GM18502 (cell line): Measurements from ENCODE around the gene MAPKAPK2.
"Not testable (repeated sequence)": the region's sequence is repeated elsewhere in the genome, so short reads cannot be mapped to it uniquely, and the experiment has no call there.

Experiments
- ATAC-seq: cut with Tn5 transposase; IDR thresholded peaks from one replicate; pipeline ENCODE4 v1.9.1; 2021; ENCODE audit warnings: mild to moderate bottlenecking; ENCODE audit not compliant: unreplicated experiment, poor library complexity

MAPKAPK2 gene

DNA sequence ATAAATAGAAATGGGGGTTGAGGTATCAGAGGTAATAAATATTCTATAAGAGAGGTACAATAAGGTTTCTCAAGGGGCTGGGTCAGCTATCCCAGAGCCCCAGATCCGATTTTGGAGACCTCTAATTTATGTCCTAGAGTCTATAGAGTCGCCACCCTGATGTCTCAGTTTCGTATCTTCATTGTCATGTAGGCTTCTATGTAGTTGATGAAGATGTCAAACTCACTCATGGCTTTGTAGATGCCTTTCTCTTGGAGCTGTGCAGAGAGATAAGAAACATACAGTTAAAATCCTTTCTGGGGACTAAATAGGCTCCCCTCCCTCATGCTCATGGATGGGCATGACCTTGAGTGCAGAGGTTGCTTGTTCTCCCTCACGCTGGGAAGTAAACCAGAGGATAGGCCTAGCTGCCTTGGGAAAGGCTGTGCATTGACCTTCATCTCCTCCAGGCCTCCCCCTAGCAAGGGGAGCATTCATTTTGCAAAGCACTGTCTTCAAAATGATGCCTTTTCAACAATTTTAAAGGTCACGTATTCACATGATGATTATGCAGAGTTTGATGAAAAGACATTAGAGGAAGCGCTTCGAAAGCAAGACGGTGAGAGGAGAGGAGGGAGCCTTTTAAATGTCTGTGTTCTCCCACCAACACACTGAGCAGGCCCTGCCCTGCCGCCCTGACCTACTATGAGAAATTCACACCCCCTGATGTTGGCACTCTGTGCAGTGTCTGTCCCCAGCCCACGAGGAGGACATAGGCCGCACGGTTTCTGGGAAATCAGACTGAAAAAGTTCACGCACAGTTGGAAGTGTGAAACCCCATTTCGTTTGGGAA, 84.0 kb downstream of the MAPKAPK2 start:
- peak; percentile 15 for ATAC-seq

DNA sequence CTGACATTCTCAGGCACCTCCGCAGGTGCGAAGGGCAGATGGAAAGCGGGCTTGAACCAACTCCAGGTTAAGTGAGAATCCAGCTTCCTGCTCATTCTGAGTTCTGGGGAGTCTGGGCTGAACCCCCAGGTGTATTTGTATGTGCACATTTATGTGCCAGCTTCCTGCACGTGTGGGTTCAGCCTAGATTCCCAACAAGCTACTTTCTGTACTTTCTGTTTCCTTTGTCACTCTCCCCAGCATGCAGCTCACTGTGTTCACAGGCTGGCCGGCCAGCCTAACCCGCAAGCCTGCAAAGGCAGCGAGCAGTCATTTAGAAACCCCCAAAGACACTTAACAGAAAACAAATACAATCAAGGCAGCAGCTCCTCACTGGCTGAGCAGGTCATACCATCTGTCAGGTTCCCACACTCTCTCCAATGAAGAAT, 84.6 kb downstream of the MAPKAPK2 start:
- ATAC-seq, result peak; percentile 72

DNA sequence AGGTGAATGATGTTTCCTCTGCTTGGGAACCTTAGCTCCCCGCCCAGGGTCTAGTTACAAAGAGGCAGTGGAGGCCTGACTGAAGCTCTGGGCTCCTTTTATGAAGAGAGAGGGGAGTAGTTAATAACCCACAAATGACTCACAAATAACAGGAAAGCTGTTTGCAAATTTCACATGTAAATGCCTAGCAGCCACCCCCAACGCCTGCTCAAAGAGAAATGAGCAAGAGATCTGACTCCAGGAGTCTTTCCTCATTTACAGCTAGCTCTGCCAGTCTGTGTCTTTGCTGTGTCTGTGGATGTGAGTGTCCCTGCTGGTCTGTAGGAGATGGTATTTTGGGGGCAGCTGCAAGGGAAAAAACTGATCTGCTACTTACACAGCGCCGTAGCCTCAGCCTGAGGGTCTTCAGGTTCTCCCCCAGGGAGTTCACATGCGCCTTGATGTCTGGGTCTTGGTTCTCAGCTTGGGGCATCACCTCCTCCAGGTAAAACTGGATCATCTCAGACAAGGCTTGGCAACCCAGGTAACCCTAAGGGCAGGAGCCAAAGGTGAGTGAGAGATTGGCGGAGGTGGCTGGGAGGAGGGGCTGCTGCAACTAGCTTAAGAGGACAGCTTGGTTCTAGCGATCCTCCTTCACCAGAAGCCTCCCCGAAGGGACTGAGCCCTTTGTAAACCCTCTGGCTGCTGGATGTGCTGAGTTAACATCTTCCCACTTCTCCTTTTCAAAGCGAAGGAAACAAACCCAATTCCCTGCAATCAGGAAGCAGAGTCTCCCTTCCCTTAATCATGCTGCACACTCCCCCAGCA, 86.0 kb downstream of the MAPKAPK2 start, which contains the start of gene IL19:
Gene IL19 (plus strand): TSS at position 243 of the 807 bp plus-strand sequence. CDS start 65,890 bp downstream, outside the sequence.
- no peak for ATAC-seq

DNA sequence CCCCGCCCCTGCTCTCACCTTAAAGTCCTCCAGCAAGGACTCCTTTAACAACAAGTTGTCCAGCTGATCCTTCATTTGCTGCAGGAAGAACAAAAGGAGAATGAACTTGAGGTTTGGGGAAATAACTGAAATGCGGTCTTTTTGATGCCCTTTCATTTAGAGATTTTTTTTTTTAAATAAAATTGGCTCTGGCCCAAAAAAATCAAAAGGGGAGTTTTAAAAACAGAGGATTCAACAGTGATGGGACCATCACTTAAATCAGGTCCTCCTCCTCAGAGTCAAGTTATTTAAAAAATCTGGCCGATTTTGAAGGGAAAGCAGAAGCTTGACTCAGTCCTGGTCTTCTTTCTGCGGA, 86.6 kb downstream of the MAPKAPK2 start:
- no peak for ATAC-seq

DNA sequence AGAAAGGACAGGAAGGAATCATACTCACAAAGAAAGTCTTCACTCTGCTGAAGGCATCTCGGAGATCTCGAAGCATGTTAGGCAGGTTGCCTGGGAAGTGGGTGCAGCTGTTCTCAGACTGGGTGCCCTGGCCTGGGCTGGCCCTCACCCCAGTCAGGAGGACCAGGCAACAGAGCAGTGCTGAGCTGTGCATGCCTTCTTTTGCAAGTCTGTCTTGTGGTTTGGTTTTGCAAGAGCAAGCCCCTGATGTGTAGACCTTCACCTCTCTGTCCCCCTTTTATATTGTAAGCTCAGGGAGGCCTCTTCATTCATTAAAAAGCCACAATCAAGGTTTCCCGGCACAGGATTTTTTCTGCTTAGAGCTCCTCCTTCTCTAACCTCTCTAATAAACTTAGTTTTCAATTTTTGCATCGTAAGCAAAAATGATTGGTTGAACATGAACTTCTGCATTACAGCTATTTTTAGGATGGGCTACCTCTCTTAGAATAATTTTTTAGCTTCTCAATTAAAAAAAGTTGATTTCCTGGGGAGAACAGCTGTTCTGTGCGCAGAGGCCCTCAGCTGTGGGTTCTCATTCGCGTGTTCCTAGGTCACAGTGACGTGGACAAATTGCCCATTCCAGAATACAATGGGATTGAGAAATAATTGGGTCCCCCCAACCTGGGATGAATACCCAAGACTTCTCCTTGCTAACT, 87.7 kb downstream of the MAPKAPK2 start, which contains the start of gene IL10:
Gene IL10 (minus strand): TSS at position 252 of the 695 bp plus-strand sequence. CDS start 59 bp downstream, at position 193.
- no peak for ATAC-seq

DNA sequence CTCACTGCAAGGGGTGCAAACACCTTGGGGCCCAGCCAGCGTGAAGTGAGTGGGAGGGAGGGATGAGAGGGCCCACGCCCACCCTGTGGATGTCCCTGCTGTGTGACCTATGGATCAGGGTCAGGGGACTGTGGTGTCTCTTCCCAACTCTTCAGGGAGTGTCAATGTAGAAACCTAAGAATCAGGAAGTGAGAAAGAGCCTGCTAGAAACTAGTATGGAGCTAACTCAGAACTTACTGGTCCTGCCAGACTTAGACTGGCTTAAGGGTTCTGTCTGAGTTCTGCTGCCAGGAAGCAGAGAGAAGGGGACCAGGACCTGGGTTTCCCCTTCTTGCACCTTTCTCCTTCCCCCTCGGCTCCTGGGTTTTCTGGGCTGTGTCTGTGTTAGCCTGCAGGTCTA, 89.4 kb downstream of the MAPKAPK2 start:
- no peak for ATAC-seq

DNA sequence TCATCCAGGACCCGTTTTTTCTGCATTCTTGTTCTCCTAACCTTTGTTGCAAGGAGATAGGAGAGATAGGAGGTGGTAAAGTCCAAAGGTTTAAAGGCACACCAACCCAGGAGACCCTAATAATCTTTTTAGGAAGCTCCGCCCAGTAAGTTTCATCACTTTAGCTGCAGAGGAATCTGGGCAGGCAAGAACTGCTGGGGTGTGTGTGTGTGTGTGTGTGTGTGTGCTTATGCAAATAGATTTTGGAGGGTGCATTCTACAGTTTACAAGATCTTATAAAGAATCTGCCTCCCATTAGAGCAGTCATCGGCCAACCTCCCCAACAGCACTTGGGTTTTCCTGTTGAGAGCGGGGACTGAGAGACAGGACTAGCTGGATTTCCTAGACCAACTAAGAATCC, 91.5 kb downstream of the MAPKAPK2 start:
- ATAC-seq, result no peak

DNA sequence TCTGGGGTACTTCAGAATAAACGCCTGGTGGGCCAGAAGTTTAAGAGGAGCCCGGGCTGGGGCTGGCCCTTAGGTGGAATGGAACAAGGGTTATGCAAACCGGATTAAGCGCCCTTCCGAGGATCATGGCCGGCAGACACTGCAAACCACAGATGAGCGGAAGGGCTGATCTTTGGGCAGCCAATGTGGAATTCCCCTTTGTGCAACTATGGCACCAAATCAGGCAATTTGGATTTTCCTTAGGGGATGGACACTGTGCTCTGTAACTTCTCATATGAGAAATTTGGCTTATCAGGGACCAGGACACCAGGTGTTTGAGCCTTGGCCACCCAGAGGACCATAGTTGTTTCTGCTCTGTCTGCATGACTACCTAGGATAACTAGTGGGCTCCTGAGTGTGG, 93.3 kb downstream of the MAPKAPK2 start:
- ATAC-seq, result no peak

DNA sequence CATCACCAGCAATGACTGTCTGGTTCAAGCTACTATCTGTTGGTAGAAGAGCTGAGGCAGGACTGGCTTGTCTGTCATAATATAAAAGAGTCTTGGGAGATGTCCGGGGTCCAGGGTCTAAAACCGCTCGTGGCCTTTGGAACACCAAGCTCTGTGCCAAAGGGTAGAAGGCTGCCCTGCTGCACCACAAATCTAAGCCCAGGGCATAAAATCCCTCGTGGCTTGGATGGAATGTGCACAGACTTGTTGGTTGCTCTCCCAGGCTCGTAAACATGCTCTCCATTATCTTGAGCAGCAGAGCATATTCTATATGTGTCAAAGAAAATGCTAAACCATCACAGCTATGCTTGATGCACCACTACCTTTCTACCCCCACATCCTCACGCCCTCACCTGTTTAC, 94.2 kb downstream of the MAPKAPK2 start:
- ATAC-seq, result not testable (repeated sequence)

DNA sequence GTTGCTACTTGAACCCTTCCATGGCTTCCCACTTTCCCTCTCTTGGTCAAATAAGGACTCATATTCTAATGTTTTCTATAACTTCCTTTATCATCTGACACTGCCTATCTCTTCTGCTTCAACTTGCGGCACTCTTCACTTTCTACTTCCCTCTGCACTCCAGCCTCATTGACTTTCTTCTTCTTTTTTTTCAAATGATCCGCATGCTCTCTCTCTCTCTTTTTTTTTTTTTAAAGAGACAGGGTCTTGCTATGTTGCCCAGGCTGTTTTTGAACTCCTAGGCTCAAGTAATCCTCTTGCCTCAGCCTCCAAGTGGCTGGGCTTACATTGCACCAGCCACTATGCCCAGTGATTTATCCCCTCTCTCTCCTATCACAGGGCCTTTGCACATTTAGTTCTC, 94.9 kb downstream of the MAPKAPK2 start:
- ATAC-seq, result no peak

DNA sequence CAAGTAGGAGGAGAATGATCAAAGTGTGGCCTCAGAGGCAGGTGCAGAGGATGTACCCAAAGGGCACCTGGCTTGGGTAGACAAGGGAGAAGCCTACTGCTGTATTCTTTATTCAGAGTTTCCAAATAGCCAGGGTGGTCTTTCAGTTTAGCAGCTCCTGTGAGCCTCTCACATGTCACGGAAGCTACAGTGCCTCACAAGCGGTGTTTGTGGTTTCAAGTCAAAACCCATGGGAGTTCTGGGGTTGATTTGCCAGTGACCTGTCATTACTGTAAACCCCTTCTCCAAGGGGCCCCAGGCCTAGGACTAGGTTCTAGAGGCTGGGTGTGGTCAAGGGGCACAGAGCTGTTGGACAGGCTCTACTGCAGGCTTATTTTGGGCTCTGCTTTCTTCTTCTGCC, 97.7 kb downstream of the MAPKAPK2 start:
- ATAC-seq, result peak; percentile 54

DNA sequence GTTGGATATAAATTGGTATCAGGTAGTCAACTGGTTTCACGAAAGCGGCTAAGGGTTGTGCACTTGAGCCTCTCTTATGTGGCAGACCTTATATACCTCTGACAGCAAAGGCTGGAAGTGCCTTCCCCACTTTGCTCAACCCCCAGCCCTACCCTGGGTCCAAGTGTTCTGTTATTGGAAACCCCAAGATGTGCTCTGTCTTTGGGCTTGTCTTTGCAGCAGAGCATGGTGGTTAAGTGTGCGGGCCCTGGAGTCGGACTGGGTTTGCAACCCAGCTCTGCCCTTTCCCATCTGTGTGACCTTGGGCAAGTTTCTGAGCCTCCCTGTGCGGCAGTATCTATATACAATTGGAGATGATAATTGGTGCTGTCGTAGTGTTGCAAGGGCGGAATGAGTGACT, 98.8 kb downstream of the MAPKAPK2 start:
- no peak for ATAC-seq
